ENCODE measurements around the gene NDUFB10.

DNA sequence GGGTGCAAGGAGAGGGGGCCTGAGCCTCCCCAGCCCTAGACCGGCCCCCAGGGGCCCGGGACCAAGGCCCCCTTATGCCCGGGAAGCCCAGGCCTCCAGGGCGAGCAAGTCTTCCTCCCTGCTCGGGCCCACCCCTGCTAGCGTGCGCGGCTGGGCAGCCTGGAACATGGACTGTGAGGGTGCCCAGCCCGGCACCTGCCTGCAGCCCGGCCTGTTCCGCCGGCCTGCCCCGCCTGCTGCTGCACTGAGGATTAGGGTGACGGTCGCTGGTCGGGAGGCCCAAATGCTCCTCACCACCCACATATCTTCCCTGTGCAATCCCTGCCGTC lies 47.2 kb upstream of the NDUFB10 start:
- TF ChIP-seq, protein P1, sequence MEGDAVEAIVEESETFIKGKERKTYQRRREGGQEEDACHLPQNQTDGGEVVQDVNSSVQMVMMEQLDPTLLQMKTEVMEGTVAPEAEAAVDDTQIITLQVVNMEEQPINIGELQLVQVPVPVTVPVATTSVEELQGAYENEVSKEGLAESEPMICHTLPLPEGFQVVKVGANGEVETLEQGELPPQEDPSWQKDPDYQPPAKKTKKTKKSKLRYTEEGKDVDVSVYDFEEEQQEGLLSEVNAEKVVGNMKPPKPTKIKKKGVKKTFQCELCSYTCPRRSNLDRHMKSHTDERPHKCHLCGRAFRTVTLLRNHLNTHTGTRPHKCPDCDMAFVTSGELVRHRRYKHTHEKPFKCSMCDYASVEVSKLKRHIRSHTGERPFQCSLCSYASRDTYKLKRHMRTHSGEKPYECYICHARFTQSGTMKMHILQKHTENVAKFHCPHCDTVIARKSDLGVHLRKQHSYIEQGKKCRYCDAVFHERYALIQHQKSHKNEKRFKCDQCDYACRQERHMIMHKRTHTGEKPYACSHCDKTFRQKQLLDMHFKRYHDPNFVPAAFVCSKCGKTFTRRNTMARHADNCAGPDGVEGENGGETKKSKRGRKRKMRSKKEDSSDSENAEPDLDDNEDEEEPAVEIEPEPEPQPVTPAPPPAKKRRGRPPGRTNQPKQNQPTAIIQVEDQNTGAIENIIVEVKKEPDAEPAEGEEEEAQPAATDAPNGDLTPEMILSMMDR (IDR thresholded peaks at IDR 0.05), result no peak
- TF ChIP-seq POLR2A (IDR thresholded peaks at IDR 0.05), result no peak
